Endodermal cell (in vitro differentiated cells): ENCODE results near the gene DYNLT2B. TPM values are rescaled to one million over a fixed set of nuclear protein-coding genes. Genes with fewer than 3 reads are reported as not detected.

Experiments used
- DNase-seq: peaks from one replicate; pipeline ENCODE4 v3.0.0-alpha.2; 2017
- H3K27ac ChIP-seq: 2 replicates; pipeline ENCODE4 v1.5.1; 2013; ENCODE audit warnings: mild to moderate bottlenecking, low read depth, low read length, moderate library complexity
- H3K27me3 ChIP-seq: 2 replicates; pipeline ENCODE4 v1.6.1; 2013; ENCODE audit warnings: mild to moderate bottlenecking, low read length, moderate library complexity; ENCODE audit not compliant: insufficient read depth, control insufficient read depth, poor library complexity, severe bottlenecking
- H3K36me3 ChIP-seq: 2 replicates; pipeline ENCODE4 v1.7.0; 2013; ENCODE audit warnings: mild to moderate bottlenecking, low read length, moderate library complexity; ENCODE audit not compliant: control insufficient read depth, insufficient read depth
- H3K4me1 ChIP-seq: one replicate; pipeline ENCODE4 v1.7.0; 2013; ENCODE audit warnings: low read length; ENCODE audit not compliant: control insufficient read depth, insufficient read depth
- H3K4me3 ChIP-seq: 2 replicates; pipeline ENCODE4 v1.5.1; 2013; ENCODE audit warnings: mild to moderate bottlenecking, low read length, moderate library complexity
- H3K9ac ChIP-seq: 2 replicates; pipeline ENCODE4 v1.6.1; 2013; ENCODE audit warnings: mild to moderate bottlenecking, low read length, moderate library complexity; ENCODE audit not compliant: poor library complexity, severe bottlenecking; ENCODE audit errors: extremely low read depth
- H3K9me3 ChIP-seq: 2 replicates; pipeline ENCODE4 v1.6.1; 2013; ENCODE audit warnings: mild to moderate bottlenecking, low read length, moderate library complexity; ENCODE audit not compliant: control insufficient read depth
- H3K27ac Mint-ChIP-seq: 2 replicates; pipeline ENCODE4 v1.8.0; 2020; ENCODE audit warnings: mixed read lengths
- H3K27me3 Mint-ChIP-seq: 2 replicates; pipeline ENCODE4 v1.8.0; 2021; ENCODE audit warnings: mild to moderate bottlenecking, mixed read lengths; ENCODE audit not compliant: insufficient read depth
- H3K36me3 Mint-ChIP-seq: 2 replicates; pipeline ENCODE4 v1.8.0; 2020; ENCODE audit warnings: low read depth, mixed read lengths
- H3K4me1 Mint-ChIP-seq: 2 replicates; pipeline ENCODE4 v1.8.0; 2020; ENCODE audit warnings: mixed read lengths
- H3K4me3 Mint-ChIP-seq: 2 replicates; pipeline ENCODE4 v1.8.0; 2020; ENCODE audit warnings: mild to moderate bottlenecking, moderate library complexity, mixed read lengths
- H3K9me3 Mint-ChIP-seq: 2 replicates; pipeline ENCODE4 v1.8.0; 2020; ENCODE audit warnings: mild to moderate bottlenecking, mixed read lengths
- CTCF ChIP-seq: fragments of 200-600 bp; sonication (generic); conservative IDR thresholded peaks from 2 replicates; pipeline ENCODE4 v1.5.0; 2021; ENCODE audit warnings: antibody characterized with exemption, mild to moderate bottlenecking
- WGBS, 2 experiments: methylation state at CpG; one replicate each; pipeline versions ENCODE4 v1.1.5 to v1.1.7; 2013; ENCODE audit warnings: missing lambda C conversion rate in 2 of 2, mixed read lengths in 1 of 2; ENCODE audit not compliant: insufficient coverage in 1 of 2, insufficient read length in 1 of 2; 5-methylcytosine and 5-hydroxymethylcytosine counted together
- total RNA-seq, 2 donors: library from RNA; stranded (reverse); fragmentation: NEBNext Ultra II Directional in 1 of 2; extraction: Animal tissue kit (Norgen Biotek cat#: 25700) in 1 of 2; gene quantifications; 2 replicates in 1 of 2; 3 replicates in 1 of 2; pipeline ENCODE4 v1.2.1, GENCODE V29; 2021

Gene DYNLT2B
- total RNA-seq, 2 donors from 2014 or later, result 22.6 to 45.5 TPM

DNA sequence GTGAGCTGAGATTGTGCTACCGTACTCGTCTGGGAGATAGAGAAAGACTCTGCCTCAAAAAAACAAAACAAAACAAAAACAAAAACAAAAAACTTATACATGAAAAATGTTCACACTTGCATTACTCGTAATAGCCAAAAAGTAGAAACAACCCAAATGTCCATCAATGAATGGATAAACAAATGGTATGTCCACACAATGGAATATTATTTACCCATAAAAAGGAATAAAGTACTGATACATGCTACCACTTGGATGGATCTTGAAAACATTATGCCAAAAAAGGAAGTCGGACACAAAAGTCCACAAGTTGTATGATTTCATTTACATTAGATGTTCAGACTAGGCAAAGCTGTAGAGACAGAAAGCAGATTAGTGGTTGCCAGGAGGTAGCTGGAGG is 57.3 kb downstream of the DYNLT2B start:
- Mint-ChIP-seq H3K27ac (no peak overlapping the region), H3K9me3 (peaks cover 3% of the 10 kb centered on the region), H3K36me3 (peaks cover 37% of the 10 kb centered on the region), H3K4me3 (no peak overlapping the region), H3K27me3 (no peaks in the 10 kb centered on the region), H3K4me1 (peaks cover 7% of the 10 kb centered on the region)
- Histone ChIP-seq H3K9me3 (peaks cover 8% of the 10 kb centered on the region), H3K36me3 (peaks cover 67% of the 10 kb centered on the region), H3K4me1 (no peaks in the 10 kb centered on the region), H3K27ac (no peak overlapping the region), H3K27me3 (no peaks in the 10 kb centered on the region), H3K4me3 (no peak overlapping the region), H3K9ac (no peak overlapping the region)
- 94 to 96% methylated on average over 2 to 4 of the region's 4 CpGs for WGBS, 2 experiments
- no peak for DNase-seq
- TF ChIP-seq CTCF, result no peak

DNA sequence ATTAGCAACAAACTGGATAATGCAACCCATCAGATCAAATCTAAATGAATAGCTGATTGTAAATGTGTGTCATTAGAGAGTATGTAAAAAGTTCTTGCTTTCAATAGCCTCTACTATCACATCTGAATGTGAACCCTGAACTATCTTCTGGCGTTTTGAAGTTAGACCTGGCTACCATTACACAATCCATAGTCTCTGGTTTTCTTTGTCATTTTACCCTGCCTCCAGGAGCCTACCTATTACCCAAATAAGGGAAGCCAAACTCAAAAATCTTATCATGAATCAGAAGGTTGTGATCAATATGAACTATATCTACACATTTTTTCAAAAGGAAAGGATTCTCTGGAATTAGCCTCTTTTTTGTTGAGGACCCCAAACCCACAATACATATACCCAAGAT is 62.3 kb downstream of the DYNLT2B start:
- Histone ChIP-seq H3K27me3 (no peaks in the 10 kb centered on the region), H3K9ac (no peak overlapping the region), H3K27ac (no peak overlapping the region), H3K4me1 (no peaks in the 10 kb centered on the region), H3K4me3 (no peak overlapping the region), H3K9me3 (peaks cover 2% of the 10 kb centered on the region), H3K36me3 (peaks cover 52% of the 10 kb centered on the region)
- peaks cover 25% of the 10 kb centered on the region for H3K36me3 Mint-ChIP-seq
- WGBS, 2 experiments, result 98 to 100% methylated on average over 1 of the region's 1 CpG
- H3K4me1 Mint-ChIP-seq, result no peaks in the 10 kb centered on the region
- no peak for TF ChIP-seq CTCF
- no peaks in the 10 kb centered on the region for H3K27me3 Mint-ChIP-seq
- H3K4me3 Mint-ChIP-seq, result no peak overlapping the region
- no peak overlapping the region for H3K27ac Mint-ChIP-seq
- no peaks in the 10 kb centered on the region for H3K9me3 Mint-ChIP-seq
- DNase-seq, result no peak

DNA sequence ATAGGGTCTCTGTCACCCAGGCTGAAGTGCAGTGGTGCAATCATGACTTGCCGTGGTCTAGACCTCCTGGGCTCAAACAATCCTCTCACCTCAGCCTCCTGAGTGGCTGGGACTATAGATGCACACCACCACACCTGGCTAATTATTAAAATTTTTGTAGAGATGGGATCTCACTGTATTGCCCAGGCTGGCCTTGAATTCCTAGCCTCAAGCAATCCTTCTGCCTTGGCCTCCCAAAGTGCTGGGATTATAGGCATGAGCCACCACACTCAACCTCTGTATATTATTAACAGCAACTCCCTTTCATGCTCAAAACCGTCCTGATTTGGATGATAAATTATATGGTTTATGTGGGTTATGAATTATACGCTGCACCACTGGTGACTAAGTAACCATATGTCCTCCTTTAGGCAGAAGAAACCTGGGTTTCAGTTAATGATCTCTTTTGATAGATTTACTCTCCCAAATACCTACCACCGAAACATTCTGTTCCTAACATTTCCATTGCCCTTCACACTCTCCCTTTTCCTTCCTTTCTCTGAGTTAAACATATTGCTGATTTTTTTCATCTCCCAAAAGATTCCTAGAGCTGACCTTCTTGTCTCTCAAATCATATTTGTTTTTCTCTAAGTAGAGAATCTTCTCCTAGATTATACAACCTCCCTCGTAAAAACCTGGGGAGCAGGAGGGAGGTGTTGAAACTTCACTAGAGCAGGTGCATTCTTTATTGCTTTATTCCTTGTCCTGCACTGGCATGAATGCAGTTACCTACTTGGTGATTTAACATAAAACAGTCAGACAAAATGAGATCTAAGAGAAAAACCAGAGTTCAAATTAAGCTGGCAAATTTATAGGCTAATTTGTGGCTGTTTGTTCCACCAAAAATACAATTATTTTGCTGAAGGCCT is 63.4 kb downstream of the DYNLT2B start:
- Histone ChIP-seq H3K4me1 (no peaks in the 10 kb centered on the region), H3K36me3 (peaks cover 45% of the 10 kb centered on the region), H3K9ac (no peak overlapping the region), H3K9me3 (no peaks in the 10 kb centered on the region), H3K27ac (no peak overlapping the region), H3K27me3 (no peaks in the 10 kb centered on the region), H3K4me3 (no peak overlapping the region)
- Mint-ChIP-seq H3K36me3 (peaks cover 23% of the 10 kb centered on the region), H3K9me3 (no peaks in the 10 kb centered on the region), H3K27me3 (no peaks in the 10 kb centered on the region), H3K4me3 (no peak overlapping the region), H3K4me1 (no peaks in the 10 kb centered on the region), H3K27ac (no peak overlapping the region)
- no peak for TF ChIP-seq CTCF
- 93 to 100% methylated on average over 2 to 5 of the region's 5 CpGs for WGBS, 2 experiments
- no peak for DNase-seq
